Stimulated activated CD4-positive, alpha-beta T cell treated with anti-CD3 and anti-CD28 coated beads, Interleukin-1b, Interleukin-23, amount 100 ng/mL, for 1 hour (primary cell): ENCODE data around the gene SLC1A1.

Experiments used
- DNase-seq, 2 donors: peaks; one replicate each; pipeline ENCODE4 v3.0.0-alpha.2; 2020; ENCODE audit warnings: low read depth in 2 of 2

Gene SLC1A1

DNA sequence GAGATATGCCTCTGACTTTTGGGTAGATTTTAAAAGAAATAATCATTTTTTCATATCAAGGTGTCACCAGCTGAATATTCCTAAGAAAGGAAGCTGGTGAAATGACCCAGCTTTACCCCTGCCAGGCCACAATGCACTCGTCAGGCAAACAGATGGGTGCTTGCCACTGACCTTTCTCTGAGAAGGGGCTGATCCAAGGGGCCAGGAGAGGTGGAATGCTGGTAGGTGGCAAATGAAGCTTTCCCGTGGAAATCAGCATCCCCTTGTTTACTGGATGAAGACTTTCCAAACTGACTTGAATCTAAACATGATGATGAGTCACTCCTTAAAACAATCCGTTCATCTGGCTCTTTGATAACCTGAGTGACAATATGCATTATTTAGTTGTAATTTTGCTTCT, 127.5 kb downstream of the SLC1A1 start:
- no peak for DNase-seq

DNA sequence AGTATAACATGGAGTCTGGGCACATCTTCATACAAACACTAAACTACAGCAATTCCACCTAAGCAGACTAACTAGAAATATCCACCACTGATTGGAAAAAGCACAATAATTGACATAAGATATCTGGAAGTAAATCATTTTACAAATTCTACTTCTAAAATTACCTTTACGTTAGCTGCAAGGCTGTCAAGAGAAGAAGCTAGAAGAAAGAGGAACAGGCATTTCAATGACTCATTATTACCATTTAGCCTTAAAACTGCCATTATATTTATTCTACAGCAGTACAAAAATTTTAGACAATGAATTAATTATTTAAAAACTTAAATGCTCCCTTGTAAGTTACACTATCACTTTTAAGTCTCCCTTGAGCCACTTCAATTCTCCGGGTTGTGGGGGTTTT, 128.4 kb downstream of the SLC1A1 start:
- DNase-seq = no peak

GRCh38 chr9:4620057-4620765, 129.9 kb downstream of the SLC1A1 start:
- no peak for DNase-seq

DNA sequence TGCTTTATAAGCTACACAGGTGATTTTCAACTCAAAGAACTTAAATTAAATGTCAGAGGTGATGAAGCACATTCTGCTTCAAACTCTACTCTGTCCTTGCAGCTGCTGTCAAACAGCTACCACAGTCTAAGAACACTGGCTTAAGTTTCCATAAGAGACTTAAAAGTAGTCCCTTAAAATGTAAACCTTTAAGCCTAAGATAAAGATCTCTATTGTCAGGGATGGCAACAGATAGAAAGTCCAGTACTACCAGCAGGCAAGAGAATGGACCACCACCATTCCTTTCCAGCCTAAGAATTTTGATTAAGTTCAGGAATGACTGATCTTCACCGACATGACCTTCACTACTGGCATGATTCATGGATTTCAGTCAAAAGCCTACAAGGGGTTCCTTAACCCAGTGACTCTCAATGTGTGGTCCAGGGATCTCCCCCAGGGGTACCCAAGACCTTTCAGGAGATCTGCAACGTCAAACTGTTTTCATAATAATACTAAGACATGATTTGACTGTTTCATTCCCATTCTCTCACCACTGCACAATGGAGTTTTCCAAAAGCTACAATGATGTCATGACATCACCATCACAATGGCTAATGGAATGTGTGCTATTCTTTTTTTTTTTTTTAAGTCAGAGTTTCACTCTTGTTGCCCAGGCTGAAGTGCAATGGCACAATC, 130.8 kb downstream of the SLC1A1 start:
- DNase-seq = no peak

GRCh38 chr9:4622016-4622415, 131.7 kb downstream of the SLC1A1 start:
- DNase-seq = no peak

DNA sequence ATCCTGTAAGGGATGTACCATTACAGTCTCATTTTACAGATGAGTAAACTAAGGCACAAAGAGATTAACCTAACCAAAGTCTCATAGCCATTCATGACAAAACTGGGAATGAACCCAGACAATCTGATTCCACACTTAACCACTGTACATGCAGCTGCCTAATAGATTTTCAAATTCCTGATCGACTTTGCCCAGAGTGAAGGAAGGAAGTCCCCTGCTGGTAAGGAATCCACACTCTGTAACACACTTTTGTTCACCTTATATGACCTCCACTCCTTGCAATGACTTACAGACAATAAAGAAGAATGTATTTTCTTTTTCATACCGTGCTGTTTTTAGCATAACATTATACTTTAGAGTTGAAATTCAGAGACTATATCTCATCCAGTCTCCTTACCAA, 140.6 kb downstream of the SLC1A1 start:
- DNase-seq = no peak
